ENCODE results near the gene HIF1A.

Gene HIF1A

GRCh38 chr14:61716956-61717355, 21.6 kb downstream of the HIF1A start:
- no peak for DNase-seq (ENCODE audit: low read depth)
- no peak overlapping the region for H3K4me3 ChIP-seq (ENCODE audit: low read depth, low read length)
- in situ Hi-C loops (cut with HindIII; ENCODE audit: low sequenced_read_pairs) = no loop called here
- TF ChIP-seq CTCF (IDR thresholded peaks at IDR 0.05; ENCODE audit: low read depth, low read length, missing control alignments) = no peak

- no peak for TF ChIP-seq CTCF (IDR thresholded peaks at IDR 0.05; ENCODE audit: low read depth, low read length, missing control alignments)
- H3K4me3 ChIP-seq (ENCODE audit: low read depth, low read length) = no peak overlapping the region
- DNase-seq (ENCODE audit: low read depth) = no peak
- in situ Hi-C loops (cut with HindIII; ENCODE audit: low sequenced_read_pairs) = no loop called here
These were observed 22.7 kb downstream of the HIF1A start for GRCh38 chr14:61718039-61718438.

- DNase-seq (ENCODE audit: low read depth) = no peak
- TF ChIP-seq CTCF (IDR thresholded peaks at IDR 0.05; ENCODE audit: low read depth, low read length, missing control alignments) = no peak
- H3K4me3 ChIP-seq (ENCODE audit: low read depth, low read length) = no peak overlapping the region
- in situ Hi-C loops (cut with HindIII; ENCODE audit: low sequenced_read_pairs) = loop anchor here (10.0 kb wide), 1 partner anchor 245 kb away; no protein-coding TSS in a partner anchor
These were observed 24.3 kb downstream of the HIF1A start for GRCh38 chr14:61719344-61720293.

GRCh38 chr14:61720294-61720661, 25.0 kb downstream of the HIF1A start:
- DNase-seq (ENCODE audit: low read depth) = no peak
- in situ Hi-C loops (cut with HindIII; ENCODE audit: low sequenced_read_pairs) = loop anchor here (10.0 kb wide), 1 partner anchor 245 kb away; no protein-coding TSS in a partner anchor
- TF ChIP-seq CTCF (IDR thresholded peaks at IDR 0.05; ENCODE audit: low read depth, low read length, missing control alignments) = no peak
- H3K4me3 ChIP-seq (ENCODE audit: low read depth, low read length) = no peak overlapping the region

- in situ Hi-C loops (cut with HindIII; ENCODE audit: low sequenced_read_pairs) = loop anchor here (10.0 kb wide), 1 partner anchor 246 kb away; no protein-coding TSS in a partner anchor
- no peak for DNase-seq (ENCODE audit: low read depth)
- no peak overlapping the region for H3K4me3 ChIP-seq (ENCODE audit: low read depth, low read length)
- TF ChIP-seq CTCF (IDR thresholded peaks at IDR 0.05; ENCODE audit: low read depth, low read length, missing control alignments) = no peak
These were observed 25.4 kb downstream of the HIF1A start for GRCh38 chr14:61720741-61721140.

GRCh38 chr14:61724133-61724532, 28.8 kb downstream of the HIF1A start:
- no peak overlapping the region for H3K4me3 ChIP-seq (ENCODE audit: low read depth, low read length)
- in situ Hi-C loops (cut with HindIII; ENCODE audit: low sequenced_read_pairs) = loop anchor here (10.0 kb wide), 1 partner anchor 249 kb away; no protein-coding TSS in a partner anchor
- no peak for TF ChIP-seq CTCF (IDR thresholded peaks at IDR 0.05; ENCODE audit: low read depth, low read length, missing control alignments)
- no peak for DNase-seq (ENCODE audit: low read depth)
